ENCODE measurements around the gene NPC1L1. TPM values are rescaled to one million over a fixed set of nuclear protein-coding genes. Genes with fewer than 3 reads are reported as not detected.
"Not testable (repeated sequence)": the region's sequence is repeated elsewhere in the genome, so short reads cannot be mapped to it uniquely, and the experiment has no call there.

The NPC1L1 gene
- polyA plus RNA-seq, 6 donors from 2014 or later, result not detected

DNA sequence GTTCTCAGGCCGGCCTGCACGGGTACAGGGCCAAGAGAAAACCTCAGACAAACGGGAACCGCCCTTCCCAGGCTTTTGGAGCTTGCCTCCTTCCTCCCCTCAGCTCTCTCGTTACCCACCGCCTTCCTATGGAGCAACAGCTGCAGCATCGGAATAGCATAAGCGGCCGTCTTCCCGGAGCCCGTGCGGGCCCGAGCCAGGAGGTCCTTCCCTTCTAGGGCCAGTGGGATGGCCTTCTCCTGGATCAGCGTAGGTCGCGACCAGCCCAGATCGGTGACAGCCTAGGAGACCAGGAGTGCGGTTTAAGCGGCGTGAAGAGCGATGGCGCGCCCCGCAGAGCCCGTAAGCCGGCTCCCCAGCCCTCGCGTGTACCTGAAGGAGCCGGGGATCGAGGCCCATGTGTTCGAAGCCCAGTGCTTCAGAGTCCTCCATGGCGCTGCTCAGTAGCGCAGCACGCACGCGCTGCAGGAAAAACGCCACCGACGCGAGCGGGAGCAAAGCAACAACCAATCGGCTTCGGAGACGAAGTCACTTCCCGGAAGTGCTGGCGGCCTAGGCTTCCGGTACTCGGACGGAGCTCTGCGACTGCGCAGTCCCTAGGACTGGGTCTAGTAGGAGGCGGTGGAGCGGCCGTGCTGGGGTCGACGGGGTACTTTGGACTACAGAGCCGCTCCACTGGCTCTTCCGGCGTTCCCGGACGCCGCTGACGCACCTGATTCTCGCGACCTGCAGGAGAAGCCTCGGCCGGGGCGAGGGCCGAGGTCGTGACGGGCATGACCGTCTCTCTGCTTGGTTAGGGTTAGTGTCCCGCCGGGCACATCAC is 32.5 kb upstream of the NPC1L1 start, which contains the start of gene DDX56:
Gene DDX56, minus strand, starts transcription at position 445 of the 823 bp plus-strand sequence. Its CDS starts 13 bp downstream, at position 432.
- H3K9me3 Mint-ChIP-seq, result no peaks in the 10 kb centered on the region
- peaks cover 5 to 6% of the 10 kb centered on the region in 2 donors for H3K36me3 Mint-ChIP-seq
- peak within 1 kb of the TSS; percentile 93 to 98 (median 98) for H3K4me3 Mint-ChIP-seq
- peak within 1 kb of the TSS; percentile 96 to 99 (median 98) for H3K27ac Mint-ChIP-seq
- H3K4me1 Mint-ChIP-seq, result peaks cover 40 to 53% (median 46%) of the 10 kb centered on the region in 3 donors
- no peaks in the 10 kb centered on the region for H3K27me3 Mint-ChIP-seq
- ATAC-seq (ENCODE audit: low read depth in 2 of 2) (peak; percentile 95), DNase-seq (peak; percentile 85)

- ATAC-seq (ENCODE audit: low read depth in 2 of 2) (no peak), DNase-seq (no peak)
- peaks cover 6 to 11% of the 10 kb centered on the region in 2 donors for H3K36me3 Mint-ChIP-seq
- H3K27me3 Mint-ChIP-seq, result no peaks in the 10 kb centered on the region
- H3K4me1 Mint-ChIP-seq, result peaks cover 45 to 48% (median 46%) of the 10 kb centered on the region in 3 donors
- H3K27ac Mint-ChIP-seq, result peak overlapping the region in 2 of 6 donors; percentile 96 to 98
- no peaks in the 10 kb centered on the region for H3K9me3 Mint-ChIP-seq
- peak overlapping the region; percentile 93 to 98 (median 98) for H3K4me3 Mint-ChIP-seq
These were observed 31.6 kb upstream of the NPC1L1 start for GRCh38 chr7:44572771-44573170.

DNA sequence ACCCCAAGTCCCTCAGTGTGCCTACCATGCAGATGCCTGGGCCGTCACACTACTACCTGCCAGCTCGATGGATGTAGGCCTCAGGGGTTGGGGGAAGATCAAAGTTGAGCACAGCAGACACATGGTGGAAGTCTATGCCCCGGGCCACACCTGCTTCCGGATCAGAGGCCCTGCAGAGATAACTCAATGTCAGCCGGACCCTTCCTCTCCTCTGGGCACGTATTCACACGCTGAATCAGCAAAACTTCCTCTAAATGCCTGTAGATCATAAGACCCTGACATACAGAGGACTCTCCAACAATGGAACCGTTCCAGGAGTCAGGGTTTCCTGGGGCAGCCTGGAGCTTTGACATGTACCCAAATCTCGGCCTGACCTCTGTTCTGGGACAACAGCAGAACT is 28.8 kb upstream of the NPC1L1 start:
- Mint-ChIP-seq H3K36me3 (peaks cover 6 to 21% of the 10 kb centered on the region in 2 donors), H3K27ac (no peak overlapping the region), H3K9me3 (no peaks in the 10 kb centered on the region), H3K4me1 (peaks cover 42 to 54% (median 47%) of the 10 kb centered on the region in 3 donors), H3K4me3 (no peak overlapping the region), H3K27me3 (no peaks in the 10 kb centered on the region)
- DNase-seq (no peak), ATAC-seq (ENCODE audit: low read depth in 2 of 2) (no peak)

GRCh38 chr7:44568771-44569560 is 27.8 kb upstream of the NPC1L1 start:
- Mint-ChIP-seq H3K4me3 (peak overlapping the region in 3 of 8 donors; percentile 25 to 66 (median 38)), H3K27ac (peak overlapping the region in 1 of 6 donors; percentile 75), H3K9me3 (no peaks in the 10 kb centered on the region), H3K27me3 (no peaks in the 10 kb centered on the region), H3K36me3 (peaks cover 6 to 21% of the 10 kb centered on the region in 2 donors), H3K4me1 (peaks cover 33 to 44% (median 38%) of the 10 kb centered on the region in 3 donors)
- DNase-seq (no peak), ATAC-seq (ENCODE audit: low read depth in 2 of 2) (no peak)

GRCh38 chr7:44567884-44568283 is 26.8 kb upstream of the NPC1L1 start:
- peaks cover 26 to 38% (median 33%) of the 10 kb centered on the region in 3 donors for H3K4me1 Mint-ChIP-seq
- ATAC-seq (ENCODE audit: low read depth in 2 of 2) (no peak), DNase-seq (no peak)
- H3K36me3 Mint-ChIP-seq, result peaks cover 6 to 21% of the 10 kb centered on the region in 2 donors
- H3K4me3 Mint-ChIP-seq, result no peak overlapping the region
- H3K27ac Mint-ChIP-seq, result peak overlapping the region in 1 of 6 donors; percentile 47
- H3K27me3 Mint-ChIP-seq, result no peaks in the 10 kb centered on the region
- no peaks in the 10 kb centered on the region for H3K9me3 Mint-ChIP-seq

DNA sequence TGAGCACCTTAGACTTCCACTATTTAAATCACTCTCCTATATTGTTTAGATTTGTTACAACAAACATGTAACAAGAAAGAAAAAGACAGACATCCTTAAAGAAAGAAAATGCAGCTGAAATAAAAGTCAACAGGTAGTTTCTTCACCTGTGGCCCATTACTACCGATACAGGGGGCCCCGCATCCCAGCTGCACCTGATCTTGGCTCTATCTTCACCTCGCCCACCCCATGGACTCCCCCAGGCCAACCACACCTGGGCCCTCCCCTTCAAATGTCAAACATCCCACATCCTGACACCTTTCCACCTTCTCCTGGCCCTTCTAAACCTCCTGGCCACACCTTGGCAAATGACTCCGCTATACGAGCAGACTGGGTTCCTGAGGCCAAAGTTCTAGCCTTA is 25.6 kb upstream of the NPC1L1 start:
- Mint-ChIP-seq H3K27me3 (no peaks in the 10 kb centered on the region), H3K36me3 (peaks cover 3 to 21% of the 10 kb centered on the region in 2 donors)
- no peak for ATAC-seq (ENCODE audit: low read depth in 2 of 2)

DNA sequence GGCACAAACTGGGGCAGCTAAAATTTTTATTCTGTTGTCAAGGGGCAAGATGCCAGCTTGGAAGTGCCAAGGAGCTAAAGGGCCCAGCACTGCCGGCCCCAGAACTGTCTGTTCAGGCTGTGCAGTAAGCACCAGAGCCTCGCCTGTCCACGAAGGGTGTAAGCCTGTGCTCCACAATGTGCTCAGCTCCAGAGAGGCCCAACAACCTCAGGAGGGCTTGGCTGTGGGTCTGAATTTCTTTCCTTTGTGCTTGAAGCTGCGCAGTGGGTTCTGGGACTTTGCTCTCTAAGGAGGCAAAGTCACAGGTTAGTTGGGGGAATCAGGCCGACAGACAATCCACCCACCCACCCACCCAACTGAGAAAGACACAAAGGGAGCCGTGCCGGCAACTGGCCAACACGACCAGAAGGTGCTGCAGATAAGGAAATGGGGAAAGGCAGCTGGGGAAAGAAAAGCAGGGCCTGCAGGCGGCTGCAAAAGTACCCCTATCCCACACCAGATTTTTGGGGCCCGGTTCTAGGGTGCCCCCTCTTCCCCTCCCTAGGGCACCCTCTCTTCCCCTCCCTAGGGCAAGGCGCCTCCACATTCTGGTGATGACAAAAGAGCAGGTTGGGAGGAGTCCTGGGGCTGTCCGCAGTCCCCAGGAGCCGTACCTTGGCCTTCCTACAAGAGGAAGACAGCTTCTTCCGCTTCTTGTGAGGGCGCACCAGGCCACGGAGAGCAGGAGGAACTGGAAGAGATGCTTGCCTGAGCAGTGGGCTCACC is 24.8 kb upstream of the NPC1L1 start:
- peak overlapping the region in 1 of 8 donors; percentile 8 for H3K4me3 Mint-ChIP-seq
- peaks cover 0 to 21% of the 10 kb centered on the region in 2 donors for H3K36me3 Mint-ChIP-seq

More for the DNA sequence above, 25.6 kb upstream of the NPC1L1 start:
- no peaks in the 10 kb centered on the region for H3K9me3 Mint-ChIP-seq
- no peak for DNase-seq
- H3K4me1 Mint-ChIP-seq, result peaks cover 16 to 32% (median 28%) of the 10 kb centered on the region in 3 donors
- peak overlapping the region in 3 of 6 donors; percentile 9 to 94 (median 34) for H3K27ac Mint-ChIP-seq
- H3K4me3 Mint-ChIP-seq, result no peak overlapping the region

GRCh38 chr7:44565097-44565794 is 24.1 kb upstream of the NPC1L1 start:
- ATAC-seq (ENCODE audit: low read depth in 2 of 2) (peak; percentile 91 to 94), DNase-seq (peak; percentile 42)
- no peaks in the 10 kb centered on the region for H3K9me3 Mint-ChIP-seq
- H3K27ac Mint-ChIP-seq, result peak overlapping the region in 4 of 6 donors; percentile 35 to 84 (median 48)
- no peaks in the 10 kb centered on the region for H3K27me3 Mint-ChIP-seq
- H3K4me1 Mint-ChIP-seq, result peaks cover 12 to 32% (median 28%) of the 10 kb centered on the region in 3 donors
- H3K4me3 Mint-ChIP-seq, result peak overlapping the region in 1 of 8 donors; percentile 8
- peaks cover 0 to 21% of the 10 kb centered on the region in 2 donors for H3K36me3 Mint-ChIP-seq

More for the DNA sequence above, 24.8 kb upstream of the NPC1L1 start:
- Mint-ChIP-seq H3K27me3 (no peaks in the 10 kb centered on the region), H3K27ac (peak overlapping the region in 3 of 6 donors; percentile 34 to 84 (median 49)), H3K4me1 (peaks cover 16 to 32% (median 28%) of the 10 kb centered on the region in 3 donors), H3K9me3 (no peaks in the 10 kb centered on the region)
- DNase-seq, result no peak
- ATAC-seq (ENCODE audit: low read depth in 2 of 2), result peak; percentile 23 to 49

DNA sequence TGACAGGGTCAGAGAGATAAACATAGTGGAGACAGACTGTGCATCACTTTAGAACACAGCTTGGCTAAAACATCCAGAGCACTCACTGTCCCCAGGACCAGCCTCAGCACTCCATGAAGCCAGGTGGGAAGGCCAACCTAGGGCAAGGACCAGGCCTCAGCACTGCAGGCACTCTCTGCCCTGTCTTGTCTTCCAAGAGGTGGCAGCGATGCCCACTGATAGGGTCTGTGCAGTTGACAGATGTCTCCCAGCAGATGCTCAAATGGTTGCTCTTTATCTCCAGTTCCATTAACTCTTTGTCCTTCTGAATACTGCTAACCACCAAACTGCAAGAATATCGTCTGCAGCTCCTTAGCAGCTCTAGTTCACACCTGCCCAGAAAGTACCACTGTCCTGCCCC is 23.5 kb upstream of the NPC1L1 start:
- DNase-seq (no peak), ATAC-seq (ENCODE audit: low read depth in 2 of 2) (no peak)
- H3K27me3 Mint-ChIP-seq, result no peaks in the 10 kb centered on the region
- peaks cover 0 to 21% of the 10 kb centered on the region in 2 donors for H3K36me3 Mint-ChIP-seq
- no peaks in the 10 kb centered on the region for H3K9me3 Mint-ChIP-seq
- no peak overlapping the region for H3K4me3 Mint-ChIP-seq
- H3K27ac Mint-ChIP-seq, result peak overlapping the region in 2 of 6 donors; percentile 35 to 80
- H3K4me1 Mint-ChIP-seq, result peaks cover 12 to 30% (median 25%) of the 10 kb centered on the region in 3 donors

GRCh38 chr7:44563171-44563679 is 22.1 kb upstream of the NPC1L1 start:
- Mint-ChIP-seq H3K27me3 (no peaks in the 10 kb centered on the region), H3K9me3 (no peaks in the 10 kb centered on the region), H3K36me3 (peaks cover 0 to 12% of the 10 kb centered on the region in 2 donors), H3K4me3 (no peak overlapping the region), H3K27ac (peak overlapping the region in 2 of 6 donors; percentile 32 to 38), H3K4me1 (peaks cover 12 to 20% (median 16%) of the 10 kb centered on the region in 3 donors)
- ATAC-seq (ENCODE audit: low read depth in 2 of 2), result no peak
- DNase-seq, result no peak

DNA sequence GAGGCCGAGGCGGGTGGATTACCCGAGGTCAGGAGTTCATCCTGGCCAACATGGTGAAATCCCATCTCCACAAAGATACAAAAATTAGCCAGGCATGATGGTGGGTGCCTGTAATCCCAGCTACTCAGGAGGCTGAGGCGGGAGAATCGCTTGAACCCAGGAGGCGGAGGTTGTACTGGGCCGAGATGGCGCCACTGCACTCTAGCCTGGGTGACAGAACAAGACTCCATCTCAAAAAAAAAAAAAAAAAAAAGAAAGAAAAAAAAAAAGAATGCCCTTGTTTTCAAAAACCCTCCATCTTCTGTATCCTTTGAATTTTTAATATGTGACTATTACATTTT is 21.5 kb upstream of the NPC1L1 start:
- not testable (repeated sequence) for ATAC-seq (ENCODE audit: low read depth in 2 of 2); DNase-seq; H3K4me3 Mint-ChIP-seq; H3K27me3 Mint-ChIP-seq; H3K27ac Mint-ChIP-seq; H3K9me3 Mint-ChIP-seq; H3K36me3 Mint-ChIP-seq
- H3K4me1 Mint-ChIP-seq, result peaks cover 12 to 17% (median 16%) of the 10 kb centered on the region in 3 donors

- no peaks in the 10 kb centered on the region for H3K27me3 Mint-ChIP-seq
- H3K36me3 Mint-ChIP-seq, result peaks cover 0 to 3% of the 10 kb centered on the region in 2 donors
- no peak overlapping the region for H3K4me3 Mint-ChIP-seq
- no peak overlapping the region for H3K27ac Mint-ChIP-seq
- DNase-seq, result no peak
- no peak for ATAC-seq (ENCODE audit: low read depth in 2 of 2)
- H3K9me3 Mint-ChIP-seq, result no peaks in the 10 kb centered on the region
- H3K4me1 Mint-ChIP-seq, result peaks cover 10 to 16% (median 12%) of the 10 kb centered on the region in 3 donors
These were observed 21.0 kb upstream of the NPC1L1 start for GRCh38 chr7:44561962-44562621.

Data from naive B cell (primary cell).